Astrocyte of the hippocampus (primary cell): ENCODE measurements around the gene LRRC51.

ENCODE experiments used
- DNase-seq: peaks from one replicate; pipeline ENCODE4 v3.0.0; 2011; ENCODE audit warnings: low read depth, low spot score

Gene LRRC51

DNA sequence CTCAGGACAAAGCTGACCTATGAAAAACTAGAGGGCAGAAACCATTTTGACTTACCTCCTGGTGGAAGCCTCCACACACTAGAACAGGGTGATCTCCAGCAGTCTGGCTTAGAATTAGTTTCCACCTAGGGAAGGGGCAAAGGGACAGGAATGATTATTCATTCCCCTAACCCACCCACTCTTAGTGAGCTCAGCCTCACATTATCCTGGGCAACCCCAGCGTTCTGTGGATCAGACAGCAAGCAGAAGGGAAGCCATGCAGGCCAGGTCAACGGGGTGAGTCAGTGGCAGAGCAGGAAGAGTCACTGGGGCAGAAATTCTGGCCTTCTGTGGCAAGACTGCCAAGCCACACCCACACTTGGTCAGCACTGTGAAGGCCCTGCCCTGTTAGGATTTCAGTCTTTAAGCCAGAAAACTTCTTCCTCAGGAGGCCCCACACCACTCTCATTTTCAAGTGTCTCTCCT is 10.8 kb upstream of the LRRC51 start:
- DNase-seq = peak; percentile 84

DNA sequence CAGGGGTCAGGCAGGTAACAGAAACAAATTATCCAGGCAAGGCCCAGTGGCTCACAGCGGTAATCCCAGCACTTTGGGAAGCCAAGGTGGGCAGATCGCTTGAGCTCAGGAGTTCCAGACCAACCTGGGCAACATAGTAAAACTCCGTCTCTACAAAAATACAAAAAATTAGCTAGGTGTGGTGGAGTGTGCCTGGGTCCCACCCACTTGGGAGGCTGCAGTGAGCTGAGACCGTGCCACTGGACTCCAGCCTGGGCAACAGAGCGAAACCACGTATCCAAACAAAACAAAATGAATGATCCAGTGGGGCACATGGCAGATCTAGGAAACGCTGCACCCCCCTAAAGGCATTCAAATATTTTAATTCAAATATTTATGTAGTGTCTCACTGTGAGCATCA is 10.2 kb upstream of the LRRC51 start:
- DNase-seq = no peak

DNA sequence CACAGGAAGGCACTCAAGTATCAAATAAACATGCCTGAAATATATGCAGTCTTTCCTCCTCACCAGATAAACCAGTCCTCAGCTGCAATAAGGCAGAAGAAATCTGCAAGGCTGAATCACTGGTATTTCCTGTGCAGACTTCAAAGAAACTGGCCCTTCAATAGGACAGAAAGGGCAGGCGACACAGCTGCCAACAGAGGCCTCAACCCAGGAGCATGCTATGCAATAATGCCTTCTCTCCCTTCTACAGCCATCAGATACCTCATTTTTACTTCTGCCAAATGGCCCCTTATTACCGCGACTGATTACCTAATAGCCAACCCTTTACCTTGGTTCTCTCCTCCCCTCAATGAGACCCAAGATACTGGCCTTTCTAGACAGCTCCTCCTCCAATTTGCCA is 8.3 kb upstream of the LRRC51 start:
- DNase-seq = peak; percentile 83

DNA sequence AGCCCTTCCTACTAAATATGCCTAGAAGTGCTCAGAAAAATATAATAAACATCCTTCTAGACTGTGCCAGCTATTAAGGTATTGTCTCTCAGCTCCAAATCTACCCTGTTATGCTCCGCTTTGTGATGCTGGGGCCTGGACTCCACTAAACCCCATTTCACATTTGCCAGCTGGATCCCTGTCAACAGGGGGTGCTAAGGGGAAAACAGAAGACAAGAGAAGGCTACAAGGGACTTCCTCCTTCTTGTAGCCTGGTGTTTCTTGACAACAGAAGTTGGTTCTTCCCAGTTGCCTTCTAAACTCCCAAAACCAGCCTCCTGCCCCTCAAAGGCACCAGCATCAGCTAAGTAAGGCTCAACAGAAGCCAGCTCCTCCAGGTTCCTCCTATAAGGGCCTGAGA is 5.5 kb upstream of the LRRC51 start:
- DNase-seq = no peak

DNA sequence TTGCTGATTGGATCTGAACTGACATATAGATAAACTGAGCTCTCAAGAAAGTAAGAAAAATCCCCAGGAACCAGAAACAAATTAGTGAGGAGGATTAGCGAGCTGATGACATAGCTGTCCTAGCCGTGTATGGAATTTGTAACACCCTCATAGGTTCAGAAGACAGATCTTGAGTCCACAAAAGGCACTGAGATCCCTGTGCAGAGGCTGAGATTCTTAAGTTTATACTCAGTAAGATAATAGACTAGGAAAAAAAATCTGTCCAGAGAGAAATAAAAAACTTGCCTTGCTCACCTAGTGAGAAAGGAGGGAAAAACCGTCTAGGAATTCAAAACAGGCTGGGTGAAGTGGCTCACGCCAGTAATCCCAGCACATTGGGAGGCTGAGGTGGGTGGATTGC is 4.9 kb upstream of the LRRC51 start:
- no peak for DNase-seq

DNA sequence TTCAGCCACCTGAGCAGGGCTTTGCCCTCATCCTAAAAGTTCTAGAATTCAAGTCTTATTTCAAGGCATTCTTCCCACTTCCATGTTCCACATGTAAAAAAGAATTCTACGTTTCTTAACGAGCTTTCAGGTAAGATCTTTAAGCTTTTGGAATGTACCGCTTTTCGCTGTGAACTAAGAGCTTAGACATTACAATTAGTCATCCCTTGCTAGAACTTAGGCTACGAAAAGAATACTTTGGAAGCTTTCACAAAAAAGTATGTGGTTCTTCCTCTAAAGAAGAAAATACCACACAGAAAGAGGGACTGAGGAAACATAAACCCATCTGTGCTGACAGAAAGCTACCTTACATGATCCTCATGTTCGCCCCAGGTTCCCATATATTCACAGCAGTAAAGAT is 2.2 kb upstream of the LRRC51 start:
- DNase-seq = peak; percentile 47

DNA sequence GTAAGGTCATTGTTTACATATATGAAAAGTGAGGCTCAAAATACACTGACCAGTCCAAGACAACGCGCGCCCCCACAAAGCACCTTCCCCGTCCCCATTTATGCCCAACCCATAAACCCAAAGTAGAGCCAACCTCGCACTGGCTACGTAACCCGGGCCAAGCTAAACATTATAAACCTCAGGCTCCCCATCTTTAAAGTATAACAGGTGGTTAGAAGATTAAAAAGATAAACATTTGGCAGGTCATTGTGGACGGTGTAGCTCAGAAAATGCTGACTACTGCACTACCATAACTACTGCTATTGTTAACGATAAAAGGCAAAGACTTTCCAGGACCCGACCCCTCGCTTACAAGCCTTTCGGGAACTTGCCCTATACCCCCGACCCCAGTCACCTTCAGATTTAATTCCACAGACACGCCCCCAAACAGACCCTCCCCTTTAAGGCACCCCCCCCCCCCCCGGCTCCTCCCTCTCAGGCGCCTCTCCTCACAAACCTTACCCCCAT is 778 bp upstream of the LRRC51 start:
- DNase-seq = no peak

DNA sequence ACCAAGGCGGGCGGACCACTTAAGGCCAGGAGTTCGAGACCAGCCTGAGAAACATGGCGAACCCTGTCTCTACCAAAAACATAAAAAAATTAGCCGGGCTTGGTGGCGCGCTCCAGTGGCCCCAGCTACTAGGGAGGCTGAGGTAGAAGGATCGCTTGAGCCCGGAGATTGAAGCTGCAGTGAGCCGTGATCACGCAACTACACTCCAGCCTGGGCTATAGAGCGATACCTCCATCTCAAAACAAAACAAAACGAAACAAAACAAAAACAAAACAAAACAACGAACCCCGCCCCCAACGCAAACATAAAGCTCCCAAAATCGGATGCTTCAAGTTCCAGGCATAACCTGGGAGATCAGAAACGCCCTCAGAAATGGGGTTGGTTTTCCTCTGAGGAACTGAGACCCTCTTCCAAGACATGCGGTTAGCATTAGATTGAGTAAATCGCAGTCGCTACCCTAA is 564 bp downstream of the LRRC51 start:
- no peak for DNase-seq

DNA sequence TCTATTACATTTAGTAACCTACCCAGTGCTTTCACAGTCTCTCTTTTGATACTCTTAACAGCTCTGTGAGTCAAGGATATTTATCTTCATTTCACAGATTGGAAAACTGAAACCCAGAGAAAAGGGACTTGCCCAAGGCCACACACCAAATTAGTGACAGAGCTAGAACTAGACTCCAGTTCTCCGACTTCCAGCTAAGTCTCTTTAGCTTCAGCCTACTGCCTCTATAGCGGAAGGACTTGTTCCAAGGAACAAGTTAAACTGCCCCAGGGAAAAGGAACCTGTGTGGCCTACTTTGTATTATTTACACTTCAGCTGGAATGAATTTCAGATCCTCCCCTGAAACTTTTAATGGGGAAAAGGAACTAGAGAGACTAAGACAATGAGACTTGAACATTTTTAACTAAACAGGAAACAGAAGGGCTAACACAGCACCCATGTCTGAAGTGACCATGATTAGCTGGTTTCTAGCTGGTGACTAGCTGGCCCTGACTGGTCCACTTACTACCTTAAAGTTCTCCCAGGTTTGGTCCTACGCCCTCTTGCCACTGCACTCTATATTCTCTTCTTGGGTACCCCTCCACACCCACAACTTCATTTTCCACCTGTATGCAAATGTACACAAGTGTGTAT is 1.3 kb downstream of the LRRC51 start:
- no peak for DNase-seq

DNA sequence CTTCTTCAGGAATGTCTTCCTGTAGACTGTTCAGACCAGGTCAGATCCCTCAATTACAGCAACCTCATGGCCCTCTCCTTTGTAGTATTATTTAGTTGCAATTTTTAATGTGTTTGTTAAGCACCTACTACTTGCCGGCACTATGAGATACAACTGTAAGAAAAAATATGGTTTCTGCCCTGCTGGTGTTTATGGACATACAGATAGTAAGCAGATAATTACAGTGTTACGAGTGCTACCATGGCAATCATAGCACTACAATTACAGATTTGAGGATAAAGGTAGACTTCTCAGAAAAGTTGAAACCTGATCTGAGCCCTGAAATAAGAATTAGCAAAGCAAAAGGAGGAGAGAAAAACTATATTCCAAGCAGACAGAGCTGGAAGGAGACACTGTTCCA is 2.8 kb downstream of the LRRC51 start:
- DNase-seq = no peak

DNA sequence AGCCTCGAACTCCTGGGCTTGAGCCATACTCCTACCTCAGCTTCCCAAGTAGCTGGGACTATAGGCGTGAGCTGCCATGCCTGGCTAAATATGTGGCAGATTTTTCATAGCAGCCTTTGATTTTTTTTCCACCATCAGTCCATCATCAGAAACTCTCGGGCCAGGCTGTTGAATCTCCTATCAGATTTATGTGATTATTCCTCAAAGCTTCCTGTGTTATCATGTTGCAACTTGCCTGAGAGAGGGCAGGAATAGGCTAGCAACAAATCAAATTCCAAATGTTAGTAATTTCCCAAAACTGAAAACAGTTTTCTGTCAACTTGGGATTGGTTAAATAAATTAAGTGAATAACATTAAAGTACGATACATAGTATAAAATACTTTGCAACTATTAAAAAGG is 3.4 kb downstream of the LRRC51 start:
- DNase-seq = no peak

DNA sequence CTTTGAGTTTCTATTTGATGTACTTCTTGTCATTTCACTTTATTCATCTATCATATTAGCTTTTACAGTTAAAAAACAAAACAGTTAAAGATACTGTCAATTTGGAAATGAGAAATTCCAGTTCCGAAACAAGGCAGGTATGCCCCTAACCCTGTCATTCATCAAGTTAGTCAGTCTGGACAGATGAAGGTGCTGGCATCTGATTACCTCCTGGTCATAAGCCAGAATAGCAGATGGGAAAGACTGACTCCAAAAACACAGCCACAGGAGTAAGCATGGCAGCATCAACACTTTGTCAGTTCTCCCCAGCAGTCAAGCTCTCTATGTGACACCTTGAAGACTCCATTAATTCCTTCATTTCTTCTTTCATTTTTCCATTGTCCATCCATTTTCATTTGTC is 4.3 kb downstream of the LRRC51 start:
- no peak for DNase-seq

DNA sequence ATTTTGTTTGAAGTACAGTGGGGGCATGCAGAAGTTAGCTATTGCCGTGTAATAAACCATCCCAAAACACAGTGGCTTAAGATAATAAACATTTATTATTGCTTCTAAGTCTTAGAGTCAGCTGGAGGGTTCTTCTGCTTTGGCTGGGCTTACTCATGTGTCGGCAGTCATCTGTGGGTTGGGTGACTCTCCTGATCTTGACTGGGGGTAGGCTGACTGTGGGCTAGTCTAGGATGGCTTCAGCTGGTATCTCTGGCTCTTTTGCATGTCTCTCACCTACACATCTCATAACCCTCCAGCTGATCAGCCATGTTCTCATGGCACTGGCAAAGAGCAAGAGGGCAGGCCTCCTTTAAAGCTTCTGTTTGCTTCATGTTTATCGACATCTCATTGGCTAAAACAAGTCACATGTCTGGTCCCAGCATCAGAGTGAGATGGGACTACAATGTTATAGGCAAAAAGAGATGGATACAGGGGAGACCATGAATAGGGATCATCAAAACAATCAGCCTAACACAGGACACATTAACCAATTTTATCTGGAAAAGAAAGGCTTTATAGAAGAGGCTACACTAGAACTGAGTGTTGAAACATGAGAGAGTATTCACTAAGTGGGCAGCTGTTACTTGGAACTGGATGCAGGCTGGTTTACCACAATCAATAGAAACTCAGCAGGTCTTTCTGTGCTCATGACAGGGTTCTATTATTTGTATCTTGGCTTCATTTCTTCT is 5.1 kb downstream of the LRRC51 start:
- peak; percentile 23 for DNase-seq

DNA sequence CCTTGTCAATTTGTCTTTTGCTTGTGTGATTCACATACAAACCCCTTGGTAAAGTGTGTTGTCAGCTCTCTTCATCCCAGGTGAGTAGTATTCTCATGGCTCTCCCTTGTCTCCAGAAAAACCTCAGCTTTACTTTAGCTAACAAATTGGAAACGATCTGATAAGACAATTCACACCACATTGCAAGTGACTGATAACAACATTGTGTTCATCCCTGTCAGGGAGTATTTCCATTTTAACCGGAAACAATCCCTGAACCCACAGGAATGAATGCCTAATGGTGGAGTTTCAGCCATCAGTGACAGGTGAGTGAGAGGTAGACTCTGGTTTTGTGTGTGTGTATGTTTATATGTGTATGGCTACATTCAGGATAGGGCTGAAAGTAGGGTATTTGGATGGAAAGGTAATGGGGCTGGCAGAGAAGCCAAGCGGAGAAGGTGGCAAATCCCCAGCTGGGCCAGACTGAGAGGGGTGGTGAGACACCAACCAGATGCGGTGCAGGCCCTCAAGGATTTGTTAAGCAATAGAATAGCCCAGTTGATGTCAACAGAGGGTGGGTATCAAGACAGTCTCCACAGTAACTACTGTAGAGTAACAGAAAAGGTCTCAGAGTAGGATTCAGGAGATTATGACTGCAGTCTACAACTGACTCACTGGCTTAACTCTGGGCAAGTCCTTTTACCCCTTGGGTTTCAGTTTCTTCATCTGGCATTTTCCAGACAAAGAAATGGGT is 7.6 kb downstream of the LRRC51 start:
- no peak for DNase-seq

DNA sequence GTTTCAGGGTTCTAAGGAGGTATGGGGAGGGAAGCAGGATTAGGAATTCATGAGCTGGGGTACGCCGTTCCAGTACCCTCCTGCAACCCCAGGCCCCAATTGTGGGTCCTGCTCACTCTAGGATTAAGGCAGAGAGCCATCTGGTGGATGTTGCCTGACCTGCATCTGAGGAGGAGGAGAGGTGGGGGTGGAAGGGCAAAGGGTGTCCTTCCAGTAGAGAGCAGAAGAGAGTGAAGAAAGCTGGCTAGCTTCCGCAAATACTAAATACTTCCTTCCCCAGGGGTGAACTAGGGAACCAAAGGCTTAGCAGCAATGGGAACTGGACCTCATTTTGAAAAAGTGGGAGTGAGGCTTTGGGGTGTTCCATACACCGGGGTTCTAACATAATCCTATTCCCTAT is 10.6 kb downstream of the LRRC51 start:
- peak; percentile 78 for DNase-seq

DNA sequence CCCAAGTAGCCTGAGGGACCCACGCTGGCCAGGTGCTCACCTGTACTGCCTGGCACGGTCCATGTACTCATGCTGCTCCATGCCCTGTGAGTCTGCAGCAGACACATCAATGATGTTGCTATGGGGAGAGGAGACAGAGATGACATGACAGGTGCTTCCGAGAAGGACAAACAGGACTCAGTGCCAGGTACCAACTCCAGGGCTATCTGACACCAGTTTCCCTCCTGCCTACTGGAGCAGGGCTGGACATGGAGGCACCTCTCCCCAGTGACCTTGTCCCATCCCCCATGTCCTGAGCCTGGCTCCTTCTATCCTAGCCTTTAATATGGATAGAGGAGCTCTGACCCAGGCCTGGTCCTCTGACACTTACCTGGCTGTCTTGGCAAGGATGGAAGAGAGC is 18.1 kb downstream of the LRRC51 start:
- no peak for DNase-seq

DNA sequence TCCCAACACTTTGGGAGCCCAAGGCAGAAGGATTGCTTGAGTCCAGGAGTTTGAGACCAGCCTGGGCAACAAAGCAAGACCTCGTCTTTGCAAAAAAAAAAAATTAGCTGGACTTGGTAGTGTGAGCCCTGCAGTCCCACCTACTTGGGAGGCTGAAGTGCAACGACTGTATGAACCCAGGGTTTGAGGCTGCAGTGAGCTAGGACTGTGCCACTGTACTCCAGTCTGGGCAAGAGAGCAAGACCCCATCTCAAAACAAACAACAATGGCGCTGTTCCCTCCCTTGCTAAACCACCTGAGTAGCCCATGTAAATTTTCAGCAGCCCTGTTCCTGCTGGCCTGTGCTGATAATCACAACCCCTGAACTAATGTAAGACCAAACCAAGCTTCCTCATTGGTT is 19.4 kb downstream of the LRRC51 start:
- DNase-seq = no peak

DNA sequence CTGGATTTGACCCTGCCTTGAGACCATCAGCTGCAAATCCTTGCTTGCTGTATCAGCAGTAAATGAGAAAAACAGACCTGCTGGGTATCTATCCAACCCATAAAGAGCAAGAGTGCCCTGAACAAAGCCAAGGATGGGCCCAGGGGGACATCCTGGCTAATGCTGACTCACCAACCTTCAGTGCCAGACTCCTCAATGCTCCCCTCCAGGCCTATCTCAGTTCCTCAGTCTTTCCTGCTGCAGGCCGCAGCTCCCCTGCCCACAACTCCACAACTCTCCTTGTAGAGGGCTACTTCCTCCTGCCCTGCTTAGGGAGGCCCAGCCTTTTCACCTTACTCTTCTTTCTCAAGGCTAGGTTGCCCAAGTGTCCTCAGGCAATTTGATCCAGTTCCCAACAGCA is 19.8 kb downstream of the LRRC51 start:
- no peak for DNase-seq

DNA sequence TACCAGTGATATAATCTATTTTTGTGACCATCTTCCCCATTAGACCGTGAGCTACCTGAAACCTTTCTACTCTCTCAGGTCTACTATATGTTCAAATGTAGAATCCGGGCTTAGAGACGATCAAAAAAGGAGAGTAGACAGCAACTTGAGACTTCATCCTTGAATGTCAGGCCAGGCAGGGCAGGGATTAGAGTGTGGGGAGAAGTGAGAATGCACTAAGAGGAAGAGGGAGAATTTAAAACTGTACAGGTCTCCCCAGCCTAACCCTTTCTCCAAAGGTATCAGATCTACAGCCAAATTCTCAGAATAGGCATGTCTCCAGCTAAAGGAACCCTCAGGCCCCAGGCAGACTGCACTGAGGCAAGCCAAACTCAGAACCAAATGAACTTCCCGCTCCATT is 21.5 kb downstream of the LRRC51 start:
- peak; percentile 22 for DNase-seq

DNA sequence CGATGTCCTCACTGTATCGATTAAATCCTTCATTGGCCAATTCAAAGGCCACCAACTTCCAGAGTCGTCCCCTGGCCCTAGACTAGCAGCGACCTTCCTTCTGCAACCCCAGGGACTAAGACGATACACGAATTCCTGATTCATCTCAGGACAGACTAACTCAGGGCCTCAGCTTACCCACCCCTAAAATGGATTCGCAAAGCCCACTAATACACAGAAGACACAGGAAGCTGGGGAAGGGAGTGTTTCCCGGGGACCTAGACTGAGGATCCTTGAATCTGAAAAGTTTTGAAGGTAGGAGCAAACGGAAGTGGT is 21.9 kb downstream of the LRRC51 start:
- no peak for DNase-seq

DNA sequence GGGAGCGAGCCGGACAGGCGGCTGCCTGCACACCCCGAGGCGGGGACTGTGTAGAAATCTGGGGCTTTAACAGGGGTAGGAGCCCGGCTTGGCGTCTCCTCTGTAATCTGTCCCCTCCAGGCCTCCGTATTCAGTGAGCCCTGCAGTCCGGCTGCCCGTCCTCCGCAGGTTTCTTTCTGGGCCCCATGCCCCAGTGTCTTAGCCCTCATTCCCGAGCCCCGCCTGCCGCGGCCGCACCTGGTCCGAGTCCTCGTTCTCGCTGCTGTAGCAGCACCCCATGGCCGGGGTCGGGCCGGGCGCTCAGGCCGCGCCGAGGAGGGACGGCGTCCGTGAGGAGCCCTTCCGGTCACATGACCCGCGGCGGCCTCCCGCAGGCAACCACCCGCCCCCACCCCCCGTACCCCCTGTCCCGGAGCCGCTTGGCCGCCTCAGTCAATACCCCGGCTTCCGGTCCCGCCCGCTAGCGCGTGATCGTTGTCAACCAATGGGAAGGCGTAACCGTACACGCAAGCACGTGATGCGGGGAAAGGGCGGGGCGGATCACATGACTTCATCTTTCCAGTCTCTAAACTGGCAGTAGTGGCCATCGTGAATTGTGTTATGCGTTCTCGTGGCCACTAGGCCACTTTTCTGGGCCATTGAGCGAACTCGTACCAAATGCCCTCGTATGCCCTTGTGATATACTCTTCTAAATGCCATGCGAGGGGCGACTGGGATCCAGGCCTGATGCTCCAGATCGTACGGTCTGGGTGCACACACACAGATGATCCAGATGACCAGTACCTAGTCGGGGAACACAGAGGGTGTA is 22.5 kb downstream of the LRRC51 start, which contains the start of gene LAMTOR1:
Gene LAMTOR1, minus strand, starts transcription at position 352 of the 808 bp plus-strand sequence. Its CDS starts 73 bp downstream, at position 279.
- DNase-seq = peak; percentile 99

DNA sequence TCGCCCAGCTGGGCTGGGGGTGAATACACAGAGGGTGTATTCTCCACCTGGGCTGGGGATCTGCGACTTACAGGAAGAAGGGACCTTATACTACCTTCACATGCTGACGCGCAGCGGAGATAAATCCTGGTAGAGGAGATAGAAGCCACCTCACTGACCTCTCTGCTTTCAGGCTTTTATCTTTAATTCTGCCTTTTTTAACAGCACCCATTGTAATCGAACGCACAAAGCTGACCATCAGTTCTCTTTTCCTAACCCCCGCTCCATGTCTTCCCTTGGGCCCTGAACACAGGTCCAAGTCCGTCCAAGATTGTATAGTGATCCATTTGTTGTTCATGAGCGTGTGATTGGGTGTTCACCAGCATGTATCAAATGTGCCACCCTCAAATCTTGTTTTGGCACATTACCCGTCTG is 23.1 kb downstream of the LRRC51 start:
- DNase-seq = no peak
